ENCODE results near the gene CNBD2.

DNA sequence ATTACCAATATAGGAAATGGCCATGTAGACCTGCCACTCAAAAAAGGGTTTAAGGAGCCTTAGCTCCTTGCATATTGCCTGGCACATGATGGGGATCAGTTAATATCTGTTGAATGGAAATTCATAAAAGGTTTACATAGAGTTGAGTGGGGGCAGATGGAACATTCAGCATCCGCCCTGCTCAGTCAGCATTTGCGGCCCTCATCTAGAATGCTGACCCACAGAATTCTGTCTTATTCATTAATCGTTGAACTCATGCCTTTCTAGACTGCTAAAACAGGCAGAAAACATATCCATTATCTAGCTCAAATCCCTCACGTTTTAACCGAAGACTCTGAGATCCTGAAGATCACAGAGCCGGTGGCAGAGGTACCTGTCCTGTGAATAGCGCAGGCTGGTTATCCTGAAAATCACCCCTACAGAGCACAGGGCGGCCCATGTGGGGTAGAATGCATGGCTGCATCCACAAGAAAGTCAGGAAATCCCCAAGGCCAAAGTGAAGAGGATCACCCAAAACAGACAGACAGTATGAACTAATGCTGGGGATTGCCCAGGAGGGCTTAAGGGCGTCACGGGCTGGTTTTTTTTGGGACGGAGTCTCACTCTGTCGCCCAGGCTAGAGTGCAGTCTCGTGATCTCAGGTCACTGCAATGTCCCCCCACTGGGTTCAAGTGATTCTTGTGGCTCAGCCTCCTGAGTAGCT lies 59.9 kb downstream of the CNBD2 start:
- TF ChIP-seq NFIC (IDR thresholded peaks at IDR 0.05) (no peak), TAF1 (IDR thresholded peaks at IDR 0.05; ENCODE audit: low read depth) (no peak), EP300 (IDR thresholded peaks at IDR 0.05; ENCODE audit: borderline replicate concordance) (no peak)

Data from Ishikawa (cell line).